ENCODE data around the gene CCDC85B. TPM values are rescaled to one million over a fixed set of nuclear protein-coding genes. Genes with fewer than 3 reads are reported as not detected.
A peak's percentile ranks its signal among the peaks of the same experiment; 100 is the strongest.

CCDC85B gene
- total RNA-seq, 4 donors from 2014 or later = 44.9 to 61.0 (median 53.1) TPM

- 2 to 5% methylated on average over 23 to 47 of the region's 78 CpGs for WGBS, 2 donors
- intact Hi-C loops (cut with DNase I; ENCODE audit: low total_unique reads) = no loop called here
- DNase-seq (ENCODE audit: low spot score in 2 of 2) = peak in 1 of 2 donors; percentile 95
Measured at GRCh38 chr11:65899356-65900124, 9.1 kb downstream of the CCDC85B start.

GRCh38 chr11:65900125-65900898 lies 9.8 kb downstream of the CCDC85B start, which contains the start of gene FOSL1:
Gene FOSL1, minus strand, starts transcription at chr11:65900388. Its CDS starts 49 bp downstream, at chr11:65900339.
- no peak for TF ChIP-seq POLR2A (IDR thresholded peaks at IDR 0.05)
- whole genome bisulfite sequencing, 2 donors = 3 to 11% methylated on average over 17 to 62 of the region's 80 CpGs
- intact Hi-C loops (cut with DNase I; ENCODE audit: low total_unique reads) = no loop called here
- peak within 1 kb of the TSS; percentile 26 for H3K4me3 ChIP-seq (ENCODE audit: low read depth, poor library complexity, severe bottlenecking)
- DNase-seq (ENCODE audit: low spot score in 2 of 2) = peak; percentile 75 to 98

More at GRCh38 chr11:65899356-65900124, 9.1 kb downstream of the CCDC85B start:
- H3K4me3 ChIP-seq (ENCODE audit: low read depth, poor library complexity, severe bottlenecking) = peak overlapping the region; percentile 26
- TF ChIP-seq, protein P1, sequence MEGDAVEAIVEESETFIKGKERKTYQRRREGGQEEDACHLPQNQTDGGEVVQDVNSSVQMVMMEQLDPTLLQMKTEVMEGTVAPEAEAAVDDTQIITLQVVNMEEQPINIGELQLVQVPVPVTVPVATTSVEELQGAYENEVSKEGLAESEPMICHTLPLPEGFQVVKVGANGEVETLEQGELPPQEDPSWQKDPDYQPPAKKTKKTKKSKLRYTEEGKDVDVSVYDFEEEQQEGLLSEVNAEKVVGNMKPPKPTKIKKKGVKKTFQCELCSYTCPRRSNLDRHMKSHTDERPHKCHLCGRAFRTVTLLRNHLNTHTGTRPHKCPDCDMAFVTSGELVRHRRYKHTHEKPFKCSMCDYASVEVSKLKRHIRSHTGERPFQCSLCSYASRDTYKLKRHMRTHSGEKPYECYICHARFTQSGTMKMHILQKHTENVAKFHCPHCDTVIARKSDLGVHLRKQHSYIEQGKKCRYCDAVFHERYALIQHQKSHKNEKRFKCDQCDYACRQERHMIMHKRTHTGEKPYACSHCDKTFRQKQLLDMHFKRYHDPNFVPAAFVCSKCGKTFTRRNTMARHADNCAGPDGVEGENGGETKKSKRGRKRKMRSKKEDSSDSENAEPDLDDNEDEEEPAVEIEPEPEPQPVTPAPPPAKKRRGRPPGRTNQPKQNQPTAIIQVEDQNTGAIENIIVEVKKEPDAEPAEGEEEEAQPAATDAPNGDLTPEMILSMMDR (IDR thresholded peaks at IDR 0.05) = no peak
- no peak for TF ChIP-seq POLR2A (IDR thresholded peaks at IDR 0.05)

DNA sequence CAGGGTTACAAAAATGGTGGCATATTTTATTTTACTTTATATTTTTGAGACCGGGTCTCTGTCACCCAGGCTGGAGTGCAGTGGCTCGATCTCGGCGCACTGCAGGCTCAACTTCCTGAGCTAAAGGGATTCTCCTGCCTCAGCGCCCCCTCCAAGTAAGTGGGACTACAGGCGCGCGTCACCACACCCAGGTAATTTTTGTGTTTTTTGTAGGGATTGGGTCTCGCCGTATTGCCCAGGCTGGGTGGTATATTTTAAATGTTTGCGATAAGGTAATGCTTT lies 10.4 kb downstream of the CCDC85B start:
- WGBS, 2 donors = 79 to 82% methylated on average over 11 of the region's 11 CpGs
- DNase-seq (ENCODE audit: low spot score in 2 of 2) = no peak
- H3K4me3 ChIP-seq (ENCODE audit: low read depth, poor library complexity, severe bottlenecking) = no peak overlapping the region
- no peak for TF ChIP-seq POLR2A (IDR thresholded peaks at IDR 0.05)
- TF ChIP-seq, protein P1 (IDR thresholded peaks at IDR 0.05) = no peak
- intact Hi-C loops (cut with DNase I; ENCODE audit: low total_unique reads) = no loop called here

DNA sequence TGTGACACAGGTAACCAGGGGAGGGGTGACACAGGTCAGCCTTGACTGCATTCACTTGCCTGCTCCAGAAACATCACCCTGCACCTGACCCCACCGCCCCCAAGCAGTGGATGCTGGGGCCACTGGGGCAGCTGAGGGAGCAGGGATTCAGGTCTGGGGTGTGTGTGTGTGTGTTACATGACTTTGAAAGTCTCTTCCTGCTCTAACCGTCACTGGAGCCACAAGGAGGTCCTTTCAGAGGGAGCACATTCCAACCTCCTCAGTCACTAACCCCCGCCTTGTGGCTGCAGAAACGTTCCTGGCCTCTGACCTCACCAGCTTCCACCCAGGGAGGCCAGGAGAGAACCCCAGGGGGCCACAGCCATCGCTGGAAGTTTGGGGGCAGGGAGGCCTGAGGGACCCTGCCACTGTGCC lies 12.6 kb downstream of the CCDC85B start:
- no peak for DNase-seq (ENCODE audit: low spot score in 2 of 2)
- TF ChIP-seq, protein P1 (IDR thresholded peaks at IDR 0.05) = no peak
- no peak for TF ChIP-seq POLR2A (IDR thresholded peaks at IDR 0.05)
- no peak overlapping the region for H3K4me3 ChIP-seq (ENCODE audit: low read depth, poor library complexity, severe bottlenecking)
- intact Hi-C loops (cut with DNase I; ENCODE audit: low total_unique reads) = no loop called here
- 23 to 27% methylated on average over 5 of the region's 5 CpGs for WGBS, 2 donors

DNA sequence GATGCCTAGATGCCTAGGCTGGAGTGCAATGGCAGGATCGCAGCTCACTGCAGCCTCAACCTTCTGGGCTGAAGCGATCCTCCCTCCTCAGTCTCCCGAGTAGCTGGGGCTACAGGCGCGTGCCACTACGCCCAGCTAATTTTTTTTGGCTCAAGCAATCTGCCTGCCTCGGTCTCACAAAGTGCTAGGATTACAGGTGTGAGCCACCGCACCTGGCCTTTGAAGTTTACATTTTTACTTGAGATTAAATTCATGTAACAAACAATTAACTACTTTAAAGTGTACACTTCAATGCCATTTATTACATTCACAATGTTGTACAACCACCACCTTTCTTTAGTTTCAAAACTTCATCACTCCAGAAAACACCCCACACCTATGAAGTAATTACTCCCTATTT lies 13.2 kb downstream of the CCDC85B start:
- WGBS, 2 donors = 73 to 76% methylated on average over 8 of the region's 8 CpGs
- no peak for DNase-seq (ENCODE audit: low spot score in 2 of 2)
- no peak overlapping the region for H3K4me3 ChIP-seq (ENCODE audit: low read depth, poor library complexity, severe bottlenecking)
- TF ChIP-seq POLR2A (IDR thresholded peaks at IDR 0.05) = no peak
- TF ChIP-seq, protein P1 (IDR thresholded peaks at IDR 0.05) = no peak
- intact Hi-C loops (cut with DNase I; ENCODE audit: low total_unique reads) = no loop called here

- 85 to 92% methylated on average over 5 of the region's 5 CpGs for WGBS, 2 donors
- intact Hi-C loops (cut with DNase I; ENCODE audit: low total_unique reads) = no loop called here
Measured at GRCh38 chr11:65906602-65907001, 16.1 kb downstream of the CCDC85B start.

More at GRCh38 chr11:65906602-65907001, 16.1 kb downstream of the CCDC85B start:
- no peak overlapping the region for H3K4me3 ChIP-seq (ENCODE audit: low read depth, poor library complexity, severe bottlenecking)
- TF ChIP-seq, protein P1 (IDR thresholded peaks at IDR 0.05) = no peak
- no peak for TF ChIP-seq POLR2A (IDR thresholded peaks at IDR 0.05)
- DNase-seq (ENCODE audit: low spot score in 2 of 2) = no peak
